SJSA1 (cell line): ENCODE data around the gene GRB10. TPM values are rescaled to one million over a fixed set of nuclear protein-coding genes. Genes with fewer than 3 reads are reported as not detected.

ENCODE experiments used
- DNase-seq, 2 experiments: peaks; one replicate each; pipeline ENCODE4 v3.0.0-alpha.2; 2015 to 2020; ENCODE audit warnings: low spot score in 2 of 2, low read depth in 1 of 2
- H3K27ac ChIP-seq: fragments of 250-450 bp; sonication (Bioruptor Pico); 2 replicates; pipeline ENCODE4 v1.5.1; 2020; ENCODE audit warnings: mild to moderate bottlenecking, moderate library complexity
- H3K27me3 ChIP-seq: fragments of 250-450 bp; sonication (Bioruptor Pico); replicated peaks from 2 replicates; pipeline ENCODE4 v1.5.1; 2020; ENCODE audit warnings: mild to moderate bottlenecking, moderate library complexity
- H3K36me3 ChIP-seq: fragments of 250-450 bp; sonication (Bioruptor Pico); 2 replicates; pipeline ENCODE4 v1.5.1; 2020; ENCODE audit warnings: mild to moderate bottlenecking
- H3K4me1 ChIP-seq: fragments of 250-450 bp; sonication (Bioruptor Pico); replicated peaks from 2 replicates; pipeline ENCODE4 v1.6.1; 2021; ENCODE audit warnings: mild to moderate bottlenecking
- H3K4me3 ChIP-seq: fragments of 250-450 bp; sonication (Bioruptor Pico); 2 replicates; pipeline ENCODE4 v1.5.1; 2020; ENCODE audit warnings: mild to moderate bottlenecking
- H3K9me3 ChIP-seq: fragments of 250-450 bp; sonication (Bioruptor Pico); replicated peaks from 2 replicates; pipeline ENCODE4 v1.5.1; 2020; ENCODE audit warnings: mild to moderate bottlenecking
- total RNA-seq: library from RNA; depleted of rRNA; stranded (reverse); fragments of >200 nt; shearing (Covaris generic); gene quantifications from 2 replicates; pipeline ENCODE4 v1.2.3, GENCODE V29; 2014

The GRB10 gene
- total RNA-seq, 1 experiment from 2014 or later: 3.3 TPM

DNA sequence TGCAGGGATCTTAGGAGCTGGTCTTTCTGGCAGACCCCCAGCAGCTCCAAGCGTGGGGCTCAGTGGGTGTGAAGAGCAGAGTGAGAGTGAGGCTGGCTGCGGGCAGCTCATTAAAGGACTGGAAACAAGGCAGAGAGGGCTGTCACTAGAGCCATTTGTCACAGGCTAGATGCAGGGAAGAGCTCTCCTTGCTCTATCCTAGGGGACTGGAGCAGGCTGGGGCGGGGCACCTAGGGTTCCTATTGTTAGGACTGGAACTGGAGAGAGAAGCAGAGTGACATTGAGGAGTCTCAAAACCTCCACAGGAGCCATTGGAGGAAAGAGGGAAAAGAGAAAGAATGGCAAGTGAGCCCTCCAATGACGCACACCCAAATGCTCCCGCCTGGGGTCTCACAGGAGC is 216.7 kb downstream of the GRB10 start:
- H3K4me1 ChIP-seq: no peaks in the 10 kb centered on the region
- H3K4me3 ChIP-seq: no peak overlapping the region
- no peak overlapping the region for H3K27ac ChIP-seq
- no peak for DNase-seq
- no peaks in the 10 kb centered on the region; the same call in 1 of the 2 replicates for H3K27me3 ChIP-seq
- H3K9me3 ChIP-seq: no peaks in the 10 kb centered on the region
- H3K36me3 ChIP-seq: no peaks in the 10 kb centered on the region

DNA sequence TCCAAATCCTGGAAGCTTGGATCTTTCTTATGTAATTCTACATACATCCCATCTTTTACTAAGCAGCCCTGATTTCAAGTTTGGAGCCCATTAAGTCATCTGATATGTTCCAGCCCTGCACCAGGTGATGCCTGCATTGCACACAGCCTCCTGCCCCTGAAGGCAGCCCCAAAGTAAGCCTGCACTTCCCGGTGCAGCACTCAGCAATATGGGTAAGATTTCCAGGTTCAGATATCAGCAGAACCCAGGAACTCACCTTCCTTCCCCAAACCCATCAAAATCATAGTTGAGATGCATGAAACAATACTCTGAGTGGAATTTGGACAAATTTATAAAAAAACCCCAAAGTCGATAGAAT is 217.2 kb downstream of the GRB10 start:
- H3K4me3 ChIP-seq: no peak overlapping the region
- no peak for DNase-seq
- H3K36me3 ChIP-seq: no peaks in the 10 kb centered on the region
- H3K27me3 ChIP-seq: no peaks in the 10 kb centered on the region; the same call in 1 of the 2 replicates
- H3K4me1 ChIP-seq: no peaks in the 10 kb centered on the region
- no peaks in the 10 kb centered on the region for H3K9me3 ChIP-seq
- no peak overlapping the region for H3K27ac ChIP-seq

DNA sequence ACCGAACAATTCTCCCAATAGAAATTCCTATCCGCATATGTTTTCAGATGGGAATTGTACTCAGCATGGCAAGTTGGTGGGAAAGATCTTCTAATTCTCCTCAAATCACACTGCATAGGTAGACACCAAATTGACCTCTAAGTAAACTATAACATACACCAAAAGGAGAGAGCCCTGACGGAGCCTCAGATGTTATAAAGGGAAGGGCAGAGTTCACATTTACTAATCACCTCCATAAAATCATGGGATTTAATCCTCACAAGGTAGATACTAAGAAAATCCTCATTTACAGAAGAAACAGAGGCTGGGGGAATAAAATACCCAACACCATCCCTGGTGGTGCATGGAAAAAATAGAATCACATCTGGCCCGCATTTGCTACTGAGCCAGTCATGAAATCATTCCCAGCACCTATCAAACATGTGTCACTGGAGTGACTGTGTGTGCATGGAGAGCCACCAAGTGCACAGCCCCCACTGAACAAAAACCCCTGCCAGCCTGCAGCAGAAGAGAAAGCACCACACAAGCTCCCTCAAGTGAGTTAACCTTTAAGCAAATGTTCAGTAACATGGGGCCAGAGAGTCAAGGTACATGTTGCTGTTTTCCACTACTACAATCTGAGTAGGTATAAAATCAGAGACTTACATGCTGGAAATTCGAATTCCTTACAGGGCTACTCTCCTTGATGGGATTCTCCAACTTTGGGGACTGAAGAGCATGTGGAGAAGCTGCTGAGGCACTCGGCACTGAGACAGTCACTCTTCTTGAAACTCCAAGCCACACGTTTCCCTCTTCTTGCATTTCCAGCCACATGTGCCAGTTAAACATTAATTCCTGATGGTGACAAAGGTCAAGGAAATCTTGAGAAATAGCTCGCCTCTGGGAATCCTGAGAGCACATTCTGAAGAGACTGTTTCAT is 217.8 kb downstream of the GRB10 start, which contains the start of gene DDC:
Gene DDC, minus strand, starts transcription at position 766 of the 919 bp plus-strand sequence. CDS start 21,320 bp downstream, outside the sequence.
- Histone ChIP-seq H3K36me3 (no peaks in the 10 kb centered on the region), H3K4me3 (no peak within 1 kb of the TSS), H3K4me1 (no peaks in the 10 kb centered on the region), H3K27me3 (no peaks in the 10 kb centered on the region; the same call in 1 of the 2 replicates), H3K27ac (no peak within 1 kb of the TSS), H3K9me3 (no peaks in the 10 kb centered on the region)
- DNase-seq: no peak

DNA sequence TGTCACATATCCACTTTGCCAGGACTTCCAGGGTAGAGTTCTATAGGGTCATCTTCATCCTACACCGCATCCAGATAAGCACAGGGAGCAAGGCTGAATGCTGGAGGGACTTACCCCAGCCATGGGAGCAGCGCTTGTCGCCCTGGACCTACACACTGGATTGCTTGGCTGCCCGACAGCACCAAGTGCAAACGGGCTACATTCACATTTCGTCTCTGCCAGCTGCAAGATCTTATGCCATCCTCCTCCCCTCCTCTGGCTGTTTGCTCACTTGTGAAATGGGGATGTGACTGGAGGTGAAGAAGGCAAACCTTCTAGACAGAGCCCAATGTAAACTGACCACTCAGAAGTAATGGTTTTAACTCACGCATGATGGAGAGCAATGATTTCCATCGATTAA is 218.5 kb downstream of the GRB10 start:
- no peak overlapping the region for H3K4me3 ChIP-seq
- no peaks in the 10 kb centered on the region for H3K9me3 ChIP-seq
- no peaks in the 10 kb centered on the region for H3K4me1 ChIP-seq
- DNase-seq: no peak
- H3K27me3 ChIP-seq: peaks cover 2% of the 10 kb centered on the region; the same call in 1 of the 2 replicates
- no peaks in the 10 kb centered on the region for H3K36me3 ChIP-seq
- H3K27ac ChIP-seq: no peak overlapping the region

DNA sequence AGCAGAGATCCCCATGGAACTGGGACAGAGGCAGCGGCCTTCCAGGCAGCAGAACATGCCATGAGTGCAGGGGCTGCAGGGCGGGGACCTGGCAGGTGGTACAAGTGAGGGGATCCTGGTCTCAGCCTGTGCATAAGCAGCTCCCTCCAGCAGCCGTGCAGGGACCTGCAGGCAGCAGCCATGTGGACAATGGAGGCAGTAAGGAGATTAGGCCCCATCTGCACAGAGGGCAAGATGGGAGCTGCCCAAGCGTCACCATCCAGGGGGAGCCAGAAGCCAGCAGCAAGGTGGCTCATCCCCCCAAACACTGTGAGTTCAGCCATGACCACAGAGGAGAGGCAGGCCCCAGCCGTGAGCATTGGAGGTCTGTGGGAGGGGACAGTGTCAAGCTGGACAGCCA is 220.6 kb downstream of the GRB10 start:
- no peak for DNase-seq
- no peaks in the 10 kb centered on the region for H3K9me3 ChIP-seq
- no peaks in the 10 kb centered on the region for H3K36me3 ChIP-seq
- H3K4me3 ChIP-seq: no peak overlapping the region
- no peaks in the 10 kb centered on the region for H3K4me1 ChIP-seq
- H3K27ac ChIP-seq: no peak overlapping the region
- peaks cover 5% of the 10 kb centered on the region for H3K27me3 ChIP-seq

DNA sequence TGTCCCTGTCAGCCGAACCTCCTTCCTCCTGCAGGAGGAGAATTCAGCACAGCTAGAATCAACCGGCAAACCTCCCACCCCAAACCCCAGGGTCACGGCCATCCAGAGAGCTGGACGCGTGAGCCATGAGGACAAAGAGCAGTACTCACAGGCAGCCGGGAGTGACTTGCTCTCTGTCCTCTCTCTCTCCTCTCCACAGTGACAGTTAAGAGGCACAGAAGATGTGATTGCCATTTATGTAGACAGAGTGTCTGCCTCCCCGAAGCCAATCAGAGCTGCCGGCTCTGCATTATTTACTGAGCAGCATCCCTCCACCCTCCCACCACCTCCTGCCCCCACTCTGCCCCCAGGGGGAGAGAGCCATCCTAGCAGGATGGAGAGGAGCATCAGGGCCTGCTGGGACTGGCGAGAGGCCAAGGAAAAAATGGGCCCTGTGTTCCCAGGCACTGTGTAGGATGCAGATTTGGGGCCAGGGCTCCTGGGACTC is 221.8 kb downstream of the GRB10 start:
- no peak for DNase-seq
- Histone ChIP-seq H3K27me3 (peaks cover 7% of the 10 kb centered on the region), H3K27ac (no peak overlapping the region), H3K4me3 (no peak overlapping the region), H3K4me1 (no peaks in the 10 kb centered on the region), H3K9me3 (no peaks in the 10 kb centered on the region), H3K36me3 (no peaks in the 10 kb centered on the region)

DNA sequence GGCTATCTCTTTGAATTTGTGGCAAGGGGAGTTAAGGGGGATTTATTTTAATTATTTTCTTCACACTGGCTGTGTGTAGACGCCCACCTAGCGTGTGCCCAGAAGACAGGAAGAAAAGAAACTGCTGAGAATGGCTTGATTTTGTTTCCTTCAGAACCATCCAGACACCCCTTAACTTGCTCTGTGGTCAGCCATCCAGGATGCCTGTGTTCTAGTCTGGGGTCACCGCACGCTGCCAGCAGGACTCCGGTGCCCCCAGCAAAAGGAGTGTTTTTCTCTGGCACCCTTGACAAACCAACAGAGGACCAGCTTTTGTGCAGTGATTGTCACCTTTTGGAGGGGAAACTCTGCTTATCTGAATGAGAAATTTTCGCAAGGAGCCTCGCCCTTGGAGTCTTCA is 222.8 kb downstream of the GRB10 start:
- no peaks in the 10 kb centered on the region for H3K4me1 ChIP-seq
- no peak overlapping the region for H3K4me3 ChIP-seq
- H3K27me3 ChIP-seq: peaks cover 7% of the 10 kb centered on the region; the same call in 1 of the 2 replicates
- no peaks in the 10 kb centered on the region for H3K9me3 ChIP-seq
- no peak overlapping the region for H3K27ac ChIP-seq
- no peaks in the 10 kb centered on the region for H3K36me3 ChIP-seq
- DNase-seq: no peak

DNA sequence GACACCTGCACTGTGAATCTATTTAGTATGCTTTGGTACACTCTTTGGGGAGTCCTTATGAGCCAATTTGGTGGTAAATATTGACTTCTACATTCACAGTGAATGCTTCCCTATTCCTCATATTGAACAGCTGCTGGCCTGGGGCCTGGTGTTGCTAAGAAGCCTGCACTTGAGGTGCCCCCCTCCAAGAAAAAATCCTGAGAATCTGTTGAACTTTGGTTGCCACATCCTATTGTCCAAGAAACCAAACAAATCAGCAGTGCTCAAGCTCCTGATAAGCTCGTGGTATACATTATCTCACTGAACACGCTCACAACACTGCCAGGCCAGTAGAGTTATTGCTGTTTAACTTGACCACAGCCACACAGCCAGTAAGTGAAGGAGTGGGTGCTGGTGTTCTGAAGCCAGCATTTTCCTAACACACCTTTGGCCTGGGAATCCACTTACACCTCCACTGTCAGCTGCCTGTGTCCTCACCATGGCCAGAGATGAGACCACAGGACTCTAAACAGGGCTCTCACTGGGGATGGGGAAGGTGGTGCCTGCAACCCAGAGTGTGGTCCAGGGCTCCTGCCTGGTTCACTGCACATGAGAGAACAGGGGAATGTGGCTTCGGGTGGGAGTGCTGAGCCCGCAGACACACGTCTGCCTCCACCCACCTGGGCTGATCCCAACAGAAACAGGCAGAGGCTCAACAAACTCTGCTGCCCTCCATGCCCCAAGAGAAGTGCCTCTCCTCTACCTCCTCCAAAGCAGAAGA is 224.2 kb downstream of the GRB10 start:
- DNase-seq: no peak
- no peaks in the 10 kb centered on the region for H3K9me3 ChIP-seq
- peaks cover 7% of the 10 kb centered on the region; the same call in 1 of the 2 replicates for H3K27me3 ChIP-seq
- no peak overlapping the region for H3K27ac ChIP-seq
- H3K4me1 ChIP-seq: no peaks in the 10 kb centered on the region
- no peaks in the 10 kb centered on the region for H3K36me3 ChIP-seq
- H3K4me3 ChIP-seq: no peak overlapping the region

DNA sequence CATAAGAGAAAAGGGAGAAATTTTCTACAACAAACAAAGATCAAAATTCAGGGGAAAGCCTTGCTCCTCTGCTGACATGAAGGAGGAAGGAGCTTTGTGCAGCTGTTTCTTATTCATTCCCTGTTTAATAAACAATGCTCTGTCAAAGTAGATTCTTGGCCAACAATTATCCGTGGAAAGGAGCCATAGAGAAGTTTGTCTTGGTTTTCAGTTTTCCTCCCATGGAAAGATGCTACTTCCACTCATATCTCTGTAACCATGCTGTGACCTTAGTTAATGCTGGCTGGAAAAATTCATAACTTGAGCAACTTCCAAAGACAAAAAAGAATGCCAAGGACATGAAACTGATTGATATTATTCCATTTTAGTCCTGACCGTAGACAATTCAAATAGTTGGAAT is 225.6 kb downstream of the GRB10 start:
- Histone ChIP-seq H3K27ac (no peak overlapping the region), H3K4me1 (no peaks in the 10 kb centered on the region)
- DNase-seq: no peak

DNA sequence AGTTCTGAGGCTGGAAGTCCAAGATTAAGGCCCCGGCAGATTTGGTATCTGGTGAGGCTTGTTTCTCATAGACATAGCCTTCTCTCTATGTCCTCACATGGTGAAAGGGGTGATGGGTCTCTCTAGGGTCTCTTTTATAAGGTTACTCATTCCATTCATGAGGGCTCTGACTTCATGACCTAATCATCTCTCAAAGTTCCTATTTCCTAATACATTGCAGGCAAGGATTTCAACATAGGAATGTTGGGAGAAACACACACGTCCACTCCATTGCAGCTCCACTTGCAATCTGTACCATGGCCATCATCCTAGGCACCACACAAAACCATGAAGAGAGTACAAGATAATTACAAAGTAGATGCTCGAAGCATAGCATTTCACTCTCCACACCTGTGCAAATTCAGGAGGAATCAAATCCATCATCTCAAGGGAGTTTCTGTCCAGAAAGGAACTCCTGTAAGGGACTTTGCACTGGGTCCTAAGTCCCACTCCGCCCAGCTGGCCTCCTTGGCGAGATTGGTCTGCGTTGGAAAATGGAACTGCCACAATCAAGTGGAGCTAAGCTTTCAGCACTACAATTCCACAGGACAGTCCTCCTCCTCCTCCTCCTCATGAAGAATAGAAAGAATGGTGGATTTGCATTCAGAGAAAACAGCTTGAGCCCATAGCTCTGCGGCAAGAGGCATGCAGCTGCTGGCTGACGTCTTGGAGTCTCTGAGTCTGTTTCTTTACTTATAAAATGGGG is 226.3 kb downstream of the GRB10 start:
- Histone ChIP-seq H3K27me3 (peaks cover 7% of the 10 kb centered on the region; the same call in 1 of the 2 replicates), H3K36me3 (no peaks in the 10 kb centered on the region), H3K4me1 (no peaks in the 10 kb centered on the region), H3K4me3 (no peak overlapping the region), H3K9me3 (no peaks in the 10 kb centered on the region), H3K27ac (no peak overlapping the region)
- no peak for DNase-seq

More for the DNA sequence above, 225.6 kb downstream of the GRB10 start:
- Histone ChIP-seq H3K9me3 (no peaks in the 10 kb centered on the region), H3K4me3 (no peak overlapping the region), H3K27me3 (peaks cover 7% of the 10 kb centered on the region; the same call in 1 of the 2 replicates), H3K36me3 (no peaks in the 10 kb centered on the region)

DNA sequence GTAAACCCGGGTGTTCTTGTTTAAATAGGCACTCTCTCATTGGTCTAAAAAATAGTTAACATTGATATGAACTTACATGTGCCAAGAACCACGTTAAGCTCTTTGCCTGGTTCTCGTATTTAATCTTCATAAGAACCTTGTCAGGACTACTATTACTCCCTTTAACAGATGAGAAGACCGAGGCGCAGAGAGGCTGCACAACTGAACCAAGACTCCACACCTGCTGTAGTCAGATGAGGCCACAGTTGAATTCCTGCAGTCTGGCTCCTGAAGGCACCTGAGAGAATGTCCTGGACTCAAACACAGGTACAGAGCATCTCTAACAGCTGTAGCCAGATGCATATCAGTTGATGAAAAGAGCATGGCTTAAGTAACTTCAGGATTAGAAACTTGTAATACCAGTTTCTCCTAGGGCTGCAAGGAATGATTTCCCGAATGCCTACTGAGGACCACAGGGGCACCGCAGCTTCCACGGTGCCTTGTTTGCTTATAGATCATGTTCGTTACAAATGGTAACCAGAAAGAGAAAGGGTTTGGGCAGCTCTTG is 227.0 kb downstream of the GRB10 start:
- Histone ChIP-seq H3K27ac (no peak overlapping the region), H3K4me3 (no peak overlapping the region), H3K4me1 (no peaks in the 10 kb centered on the region), H3K9me3 (no peaks in the 10 kb centered on the region), H3K27me3 (peaks cover 7% of the 10 kb centered on the region; the same call in 1 of the 2 replicates), H3K36me3 (no peaks in the 10 kb centered on the region)
- DNase-seq: no peak

DNA sequence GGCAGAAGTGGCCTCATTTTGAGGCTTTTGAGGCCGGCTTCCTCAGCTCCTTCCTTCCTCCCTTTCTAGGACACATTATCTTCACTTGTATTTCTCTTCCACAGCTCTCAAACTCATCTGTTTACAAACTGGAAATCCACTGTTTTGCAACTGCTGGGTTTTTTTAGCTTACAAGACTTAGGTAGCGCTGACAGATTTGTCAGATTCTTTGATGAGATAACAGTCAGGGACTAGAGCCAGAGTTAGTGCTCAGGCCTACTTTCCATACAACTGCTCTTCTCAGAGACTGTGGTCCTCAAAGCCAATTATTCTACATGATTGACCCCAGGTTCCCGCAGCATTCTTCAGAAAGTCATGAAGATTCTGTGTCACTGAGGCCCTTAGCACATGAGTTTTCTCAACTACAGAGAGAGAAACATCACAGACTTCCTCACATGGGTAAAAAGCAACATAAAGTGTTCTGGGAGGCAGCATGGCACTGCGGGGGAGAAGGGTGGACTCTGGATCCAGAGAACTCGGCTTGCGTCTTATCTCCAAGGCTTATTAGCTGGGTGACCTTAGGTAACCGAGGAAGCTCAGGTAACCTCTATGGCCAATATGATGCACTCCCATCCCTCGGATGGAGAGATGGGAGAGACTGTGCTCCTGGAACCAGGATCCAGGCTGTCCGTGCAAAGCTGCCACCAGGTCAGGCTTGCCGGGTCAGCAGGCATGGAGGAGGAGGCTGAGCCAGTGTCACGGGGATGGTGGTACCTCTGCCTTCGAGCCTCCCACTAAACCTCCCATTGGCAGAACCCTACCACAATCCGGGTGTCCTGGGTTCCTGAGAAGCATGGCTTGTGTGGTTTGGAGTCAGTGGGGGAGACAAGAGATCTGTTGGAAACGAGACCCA is 228.0 kb downstream of the GRB10 start:
- Histone ChIP-seq H3K4me3 (no peak overlapping the region), H3K27me3 (peaks cover 6% of the 10 kb centered on the region; the same call in 1 of the 2 replicates), H3K36me3 (no peaks in the 10 kb centered on the region), H3K4me1 (no peaks in the 10 kb centered on the region), H3K9me3 (no peaks in the 10 kb centered on the region), H3K27ac (no peak overlapping the region)
- no peak for DNase-seq
